ENCODE measurements around the gene F8.

- TF ChIP-seq CTCF (IDR thresholded peaks at IDR 0.05) (no peak), ZFX (IDR thresholded peaks at IDR 0.05; ENCODE audit: borderline replicate concordance) (no peak)
Measured at GRCh38 chrX:155026727-155027508, 4.4 kb upstream of the F8 start, which contains the start of gene FUNDC2.
